GM19025 (cell line): ENCODE results near the gene ATP10A.
"Not testable (repeated sequence)": the region's sequence is repeated elsewhere in the genome, so short reads cannot be mapped to it uniquely, and the experiment has no call there.

Source experiments
- ATAC-seq: cut with Tn5 transposase; IDR thresholded peaks from one replicate; pipeline ENCODE4 v1.9.1; 2021; ENCODE audit warnings: mild to moderate bottlenecking, low read depth, moderate library complexity; ENCODE audit not compliant: unreplicated experiment

ATP10A gene

DNA sequence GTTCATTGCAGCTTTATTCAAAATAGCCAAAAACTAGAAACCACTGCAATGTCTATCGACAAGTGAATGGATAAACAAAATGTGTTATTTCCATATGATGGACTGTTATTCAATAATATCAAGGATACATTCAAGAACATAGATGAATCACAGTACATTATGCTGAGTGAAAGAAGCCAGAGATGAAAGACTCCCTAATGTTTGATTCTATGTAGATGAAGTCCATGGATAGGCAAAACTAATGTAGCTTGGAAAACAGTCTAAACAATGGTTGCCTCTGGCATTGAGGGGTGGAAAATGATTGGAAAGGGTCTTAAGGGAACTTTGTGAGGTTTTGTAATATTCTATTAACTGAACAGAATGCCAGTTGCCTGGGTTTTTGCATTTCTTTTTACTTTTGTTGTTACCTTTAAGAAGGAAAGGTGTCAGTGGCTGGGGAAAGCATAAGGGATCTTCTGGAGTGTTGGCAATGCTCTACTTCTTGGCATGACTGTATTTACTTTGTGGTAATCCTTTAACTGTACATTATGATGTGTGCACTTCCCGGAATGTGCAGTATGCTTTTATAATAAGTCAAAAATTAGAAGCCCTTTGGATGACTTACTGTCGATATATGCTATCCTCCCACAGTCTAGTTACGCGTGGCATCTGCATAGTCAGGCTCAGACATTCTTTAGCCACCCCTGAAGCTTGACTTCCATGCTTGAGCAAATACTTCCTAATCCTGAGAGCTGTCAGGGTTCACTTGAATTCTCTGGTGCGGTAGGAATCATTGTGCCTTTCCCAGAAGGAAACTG lies 20.5 kb upstream of the ATP10A start:
- ATAC-seq: no peak

DNA sequence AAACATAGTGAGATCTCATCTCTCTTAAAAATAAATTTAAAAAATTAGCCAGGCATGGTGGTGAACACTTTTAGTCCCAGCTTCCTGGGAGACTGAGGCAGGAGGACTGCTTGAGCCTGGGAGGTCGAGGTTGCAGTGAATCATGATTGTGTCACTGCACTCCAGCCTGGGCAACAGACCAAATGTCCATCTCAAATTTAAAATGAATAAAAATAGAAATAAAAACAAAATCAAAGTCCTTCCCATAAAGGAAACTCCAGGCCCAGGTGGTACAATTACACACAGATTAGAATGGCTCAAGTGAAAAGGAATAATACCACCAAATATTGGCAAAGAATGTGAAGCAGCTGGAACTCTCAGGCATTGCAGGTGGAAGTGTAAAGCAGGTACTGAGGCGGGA lies 19.3 kb upstream of the ATP10A start:
- no peak for ATAC-seq

DNA sequence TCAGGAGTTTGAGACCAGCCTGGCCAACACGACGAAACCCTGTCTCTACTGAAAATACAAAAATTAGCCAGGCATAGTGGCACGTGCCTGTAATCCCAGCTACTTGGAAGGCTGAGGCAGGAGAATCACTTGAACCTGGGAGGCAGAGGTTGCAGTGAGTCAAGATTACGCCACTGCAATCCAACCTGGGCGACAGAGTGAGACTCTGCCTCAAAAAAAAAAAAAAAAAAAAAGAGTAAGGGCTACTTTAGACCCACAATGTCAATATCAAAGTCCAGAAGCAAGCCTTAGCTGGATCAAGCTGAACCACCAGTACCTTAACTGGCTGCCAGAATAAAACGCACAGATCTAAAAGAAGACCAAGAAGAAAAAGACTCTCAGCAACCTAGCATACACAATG lies 17.8 kb upstream of the ATP10A start:
- not testable (repeated sequence) for ATAC-seq

DNA sequence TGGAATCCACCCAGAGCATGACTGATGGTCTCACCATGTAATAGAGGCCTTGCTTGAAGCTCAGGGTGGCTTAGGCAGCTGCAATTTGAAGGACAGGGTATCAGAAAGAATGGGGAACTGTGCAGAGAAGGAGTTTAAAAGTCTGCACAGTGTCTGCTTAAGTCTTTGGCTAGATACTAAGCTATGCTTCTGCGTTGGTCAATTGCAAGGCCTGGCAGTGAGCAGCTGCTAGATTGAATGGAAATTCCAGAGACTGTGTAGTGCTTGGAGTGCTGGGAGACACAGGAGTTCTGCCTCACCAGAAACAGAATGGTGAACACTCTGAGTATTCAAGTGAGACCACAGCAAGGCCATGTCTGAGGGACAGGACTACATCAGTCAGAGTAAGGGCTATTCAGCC lies 17.3 kb upstream of the ATP10A start:
- no peak for ATAC-seq

- ATAC-seq: no peak
Observed at GRCh38 chr15:25879438-25879837, 16.3 kb upstream of the ATP10A start.

DNA sequence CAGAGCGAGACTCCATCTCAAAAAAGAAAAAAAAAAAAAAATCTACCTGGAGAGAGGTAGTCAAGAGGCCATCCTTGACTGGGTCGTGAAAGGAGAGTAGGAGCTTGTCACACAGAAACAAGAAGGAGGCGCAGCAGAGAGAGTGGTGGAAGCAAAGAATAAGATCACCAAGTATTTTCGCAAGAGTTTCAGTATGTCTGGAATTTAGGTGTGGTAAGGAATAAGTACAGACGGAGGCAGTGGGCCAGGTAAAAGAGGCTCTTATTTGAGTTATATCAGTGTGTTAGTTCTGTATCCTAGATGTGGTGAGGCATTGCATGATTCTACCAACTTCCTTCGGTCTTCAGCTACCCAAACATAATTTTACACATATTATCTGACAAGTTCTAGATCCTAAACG lies 14.6 kb upstream of the ATP10A start:
- ATAC-seq: no peak

DNA sequence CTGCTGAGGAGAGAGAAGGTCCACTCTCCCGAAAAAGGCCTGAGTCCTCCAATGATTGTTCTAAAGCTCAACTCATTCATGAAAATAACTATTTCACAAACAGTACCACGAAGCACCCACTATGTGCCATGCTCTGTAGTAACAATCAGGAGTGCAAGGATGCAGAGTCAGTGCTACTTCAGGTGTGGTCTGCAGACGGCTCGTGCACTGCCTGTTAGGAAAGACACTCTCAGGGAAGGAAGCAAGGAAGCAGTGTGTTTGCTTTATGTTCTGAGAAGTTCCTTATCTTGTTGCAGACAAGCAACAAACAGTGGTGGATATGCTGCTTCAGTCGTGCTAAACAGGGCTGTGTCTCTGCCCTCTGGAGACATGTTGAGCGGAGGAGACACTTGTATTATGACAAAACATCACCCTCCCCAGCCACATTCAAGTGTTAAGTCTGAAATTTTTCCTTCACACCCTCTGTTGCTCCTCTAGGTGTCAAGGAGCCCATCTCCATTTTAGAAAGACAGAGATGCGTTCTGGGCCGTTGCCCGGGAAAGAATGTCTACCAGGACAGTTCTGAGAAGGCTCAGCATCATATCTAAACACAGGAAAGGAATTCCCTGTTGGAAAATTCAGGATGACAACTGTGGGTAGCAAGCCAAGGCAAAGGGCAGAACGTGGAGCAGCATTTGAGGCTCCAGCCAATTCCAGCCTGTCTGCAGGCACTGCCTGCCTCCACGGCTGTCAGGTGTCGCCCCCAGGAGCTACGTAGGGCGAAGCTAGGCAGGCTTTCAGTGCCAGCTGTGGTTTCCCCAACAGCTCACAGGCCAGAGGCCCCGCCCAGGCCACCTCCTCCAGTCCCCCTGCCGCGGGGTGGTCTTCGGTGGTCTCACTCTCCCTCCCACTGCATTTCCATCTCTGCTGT lies 13.4 kb upstream of the ATP10A start:
- ATAC-seq: no peak

DNA sequence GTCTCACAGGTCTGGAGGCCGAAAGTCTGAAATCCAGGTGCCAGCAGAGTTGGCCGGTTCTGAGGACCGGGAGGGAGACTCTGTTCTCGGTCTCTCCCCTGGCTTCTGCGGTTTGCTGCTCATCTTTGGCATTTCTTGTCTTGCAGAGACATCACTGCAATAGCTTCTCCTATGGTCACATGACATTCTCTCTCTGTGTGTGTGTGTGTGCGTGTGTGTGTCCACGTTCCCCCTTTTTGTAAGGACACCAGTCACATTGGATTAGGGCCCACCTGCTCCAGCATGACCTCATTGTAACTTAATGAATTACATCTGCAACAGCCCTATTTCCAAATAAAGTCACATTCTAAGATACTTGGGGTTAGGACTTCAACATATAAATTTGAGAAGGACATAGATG lies 12.4 kb upstream of the ATP10A start:
- no peak for ATAC-seq

DNA sequence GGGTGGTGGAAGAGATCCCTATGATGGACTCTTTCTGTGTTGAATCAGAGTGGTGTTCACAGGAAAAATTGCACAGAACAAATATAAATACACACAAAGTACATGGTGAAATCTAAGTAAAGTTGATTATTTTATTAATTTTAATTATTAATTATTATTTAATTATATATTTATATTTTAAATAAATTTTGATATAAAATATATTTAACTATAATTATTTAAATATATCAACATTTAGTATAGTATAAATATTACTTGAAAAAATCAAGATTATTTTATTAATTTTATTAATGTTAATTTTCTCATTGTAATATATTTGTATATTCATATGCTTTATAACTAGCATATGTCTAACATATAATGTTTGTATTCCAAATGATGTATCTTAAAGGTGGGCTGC lies 11.3 kb upstream of the ATP10A start:
- ATAC-seq: no peak

DNA sequence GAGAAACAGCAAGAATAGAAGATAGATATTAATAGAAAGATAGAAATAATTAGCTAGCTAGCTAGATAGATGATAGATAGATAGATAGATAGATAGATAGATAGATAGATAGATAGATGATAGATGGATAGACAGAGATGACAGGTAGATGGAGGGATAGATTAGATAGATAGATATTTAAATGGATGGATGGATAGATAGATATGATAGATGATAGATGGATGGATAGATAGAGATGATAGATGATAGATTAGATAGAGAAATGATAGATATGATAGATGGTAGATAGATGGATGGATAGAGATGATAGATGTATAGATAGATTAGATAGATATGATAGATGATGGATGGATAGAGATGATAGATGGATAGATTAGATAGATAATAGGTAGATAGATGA lies 8.3 kb upstream of the ATP10A start:
- no peak for ATAC-seq

GRCh38 chr15:25870938-25871337 lies 7.8 kb upstream of the ATP10A start:
- ATAC-seq: no peak

GRCh38 chr15:25869701-25870100 lies 6.6 kb upstream of the ATP10A start:
- no peak for ATAC-seq

- no peak for ATAC-seq
Observed at GRCh38 chr15:25866874-25867273, 3.7 kb upstream of the ATP10A start.

DNA sequence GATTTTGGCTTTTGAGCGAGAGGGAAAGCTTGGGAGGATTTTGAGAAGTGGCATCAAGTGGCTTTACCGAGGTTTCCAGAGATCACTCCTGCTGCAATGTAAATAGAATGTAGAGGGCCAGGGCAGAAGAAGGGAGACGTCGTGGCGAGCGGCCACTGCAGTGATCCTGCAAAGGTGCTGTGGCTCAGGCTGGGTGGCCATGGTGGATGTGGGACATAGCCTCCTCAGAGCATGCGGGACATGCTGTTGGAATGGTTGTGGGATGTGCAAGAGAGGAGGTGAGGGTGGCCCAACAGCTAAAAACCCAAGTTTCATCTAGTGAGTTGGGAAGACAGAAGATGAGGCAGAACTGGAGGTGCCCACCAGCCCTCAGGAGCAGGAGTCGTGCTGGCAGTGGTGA lies 3.1 kb upstream of the ATP10A start:
- no peak for ATAC-seq

DNA sequence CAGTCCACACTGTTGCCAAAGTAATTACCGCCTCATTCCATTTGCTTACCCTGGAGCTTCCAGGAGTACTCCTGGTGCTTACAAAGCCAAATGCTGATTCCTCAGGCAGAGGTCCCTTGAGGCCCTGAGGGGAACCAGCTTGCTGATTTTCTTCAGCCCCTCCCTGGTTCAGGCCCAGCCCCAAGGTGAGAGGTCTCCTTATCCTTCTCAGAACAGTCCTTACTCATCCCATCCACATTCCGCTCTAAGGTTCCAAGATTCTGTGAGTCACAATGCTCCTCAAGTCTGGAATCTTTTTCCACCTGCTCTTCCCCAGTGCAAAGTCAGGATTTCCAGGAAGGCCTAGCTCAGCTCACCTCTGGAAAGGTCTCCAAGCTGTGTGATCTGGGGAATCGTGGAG lies 1.8 kb upstream of the ATP10A start:
- no peak for ATAC-seq

- ATAC-seq: no peak
Observed at GRCh38 chr15:25863968-25864580, 947 bp upstream of the ATP10A start.

- no peak for ATAC-seq
Observed at GRCh38 chr15:25862472-25863110, 536 bp downstream of the ATP10A start.

DNA sequence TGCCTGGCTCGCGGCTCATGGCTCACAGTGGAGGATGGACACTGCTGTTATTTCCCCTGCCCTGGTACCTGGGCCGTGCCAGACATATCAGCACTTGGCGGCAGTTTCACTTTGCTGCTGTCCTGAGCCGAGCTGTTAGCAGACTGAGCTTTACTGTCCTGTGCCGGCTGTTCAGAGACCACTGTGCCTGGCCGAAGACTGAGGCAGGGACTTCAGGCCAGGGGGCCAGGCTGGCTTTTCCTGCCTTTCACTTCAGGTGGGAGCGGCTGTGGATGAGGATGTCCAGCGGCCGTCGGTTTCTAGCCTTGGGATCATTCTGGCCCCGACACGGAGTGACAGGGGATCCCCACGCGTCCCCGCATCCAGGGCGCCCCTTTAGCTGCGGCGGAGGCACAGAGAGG lies 1.1 kb downstream of the ATP10A start:
- no peak for ATAC-seq

DNA sequence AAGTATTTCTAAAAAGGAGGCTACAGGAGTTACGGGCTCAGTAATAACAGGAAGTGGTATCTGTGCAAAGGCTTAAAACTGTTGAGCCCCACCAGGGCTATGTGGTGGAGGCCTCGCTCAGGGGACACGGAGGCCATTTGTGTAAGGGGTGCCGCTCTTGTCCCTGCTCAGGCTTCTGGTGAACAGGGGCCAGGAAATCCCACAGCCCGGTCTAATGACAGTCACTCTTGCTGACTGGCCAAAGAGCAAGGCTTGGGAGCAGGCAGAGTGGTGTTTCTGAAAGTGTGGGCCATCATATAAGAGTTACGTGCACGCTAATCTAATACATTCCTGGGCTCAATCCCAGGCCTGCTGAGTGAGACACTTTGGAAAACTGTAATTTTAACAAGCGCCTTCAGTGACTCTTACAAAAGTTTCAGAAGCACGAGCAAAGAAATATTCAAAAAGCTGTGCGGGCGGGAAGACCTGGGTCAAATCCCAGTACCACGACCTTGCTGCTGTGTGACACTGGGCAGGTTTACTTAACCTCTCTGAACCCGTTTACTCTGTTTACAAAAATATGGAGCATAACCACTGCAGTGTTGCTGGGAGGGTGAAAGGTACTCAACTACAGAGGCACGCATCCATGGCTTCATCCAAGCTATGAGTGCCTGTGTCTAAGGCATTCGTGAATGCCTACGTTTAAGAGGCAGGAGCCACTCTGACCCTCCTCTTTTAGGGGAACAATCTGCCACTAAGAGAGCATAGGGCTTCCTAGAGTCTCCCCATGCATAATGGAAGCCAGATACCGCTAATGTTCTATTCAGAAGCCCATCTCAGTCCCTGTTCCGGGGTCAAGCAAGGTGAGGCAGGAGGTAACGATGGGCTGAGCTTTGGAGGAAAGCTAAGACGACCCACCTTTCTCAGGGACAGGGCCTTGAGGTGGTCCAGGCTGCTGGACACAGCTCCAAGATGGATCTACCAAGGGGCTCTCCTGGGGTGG lies 2.0 kb downstream of the ATP10A start:
- no peak for ATAC-seq
